Measurements from ENCODE around the gene DAP.
A peak's percentile ranks its signal among the peaks of the same experiment; 100 is the strongest.
"Not testable (repeated sequence)": the region's sequence is repeated elsewhere in the genome, so short reads cannot be mapped to it uniquely, and the experiment has no call there.

The DAP gene, protein sequence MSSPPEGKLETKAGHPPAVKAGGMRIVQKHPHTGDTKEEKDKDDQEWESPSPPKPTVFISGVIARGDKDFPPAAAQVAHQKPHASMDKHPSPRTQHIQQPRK

DNA sequence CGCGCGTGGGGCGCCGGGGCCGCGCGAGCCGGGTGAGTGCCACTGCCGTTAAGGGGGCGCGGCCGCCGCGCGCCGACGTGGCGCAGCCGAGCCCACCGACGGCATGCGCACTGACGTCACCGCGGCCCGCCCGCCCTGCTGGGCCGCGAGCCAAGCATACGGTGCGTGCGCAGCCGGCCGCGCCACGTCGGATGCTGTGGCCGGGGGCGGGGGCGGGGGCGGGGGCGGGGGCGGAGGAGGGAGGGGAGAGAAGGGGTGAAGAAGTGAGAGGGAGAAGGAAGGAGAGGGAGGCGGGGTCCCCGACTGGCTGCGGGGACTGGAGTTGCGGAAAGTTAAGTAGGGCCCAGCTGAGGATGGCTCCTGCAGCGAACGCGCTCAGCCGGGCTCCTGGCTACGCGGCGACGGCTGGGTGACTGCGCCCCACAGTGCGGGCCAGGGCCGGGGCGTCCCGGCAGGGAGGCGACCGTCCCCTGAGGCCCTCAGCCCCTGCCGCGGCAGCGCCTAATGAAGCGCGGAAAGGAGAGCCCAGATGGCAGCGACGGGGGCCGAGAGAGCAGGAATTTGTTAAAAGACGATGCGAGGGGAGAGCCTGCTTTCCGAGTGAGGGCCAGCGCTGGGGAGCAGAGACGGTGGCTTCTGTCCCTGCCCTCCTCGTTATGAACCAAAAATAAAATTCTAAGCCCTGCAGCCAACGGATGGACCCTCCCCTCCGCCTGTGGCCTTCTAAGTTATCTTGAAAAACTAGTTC lies at the start of gene DAP:
Gene DAP, minus strand, starts transcription at position 50 of the 748 bp plus-strand sequence. CDS start 166 bp downstream, outside the sequence.
- peak; percentile 84 for DNase-seq

GRCh38 chr5:10808347-10809226 lies 47.6 kb upstream of the DAP start:
- DNase-seq: no peak

- DNase-seq: no peak
Observed at GRCh38 chr5:10801931-10802666, 41.1 kb upstream of the DAP start.

GRCh38 chr5:10800852-10801251 lies 39.8 kb upstream of the DAP start:
- no peak for DNase-seq

GRCh38 chr5:10797261-10797660 lies 36.2 kb upstream of the DAP start:
- no peak for DNase-seq

DNA sequence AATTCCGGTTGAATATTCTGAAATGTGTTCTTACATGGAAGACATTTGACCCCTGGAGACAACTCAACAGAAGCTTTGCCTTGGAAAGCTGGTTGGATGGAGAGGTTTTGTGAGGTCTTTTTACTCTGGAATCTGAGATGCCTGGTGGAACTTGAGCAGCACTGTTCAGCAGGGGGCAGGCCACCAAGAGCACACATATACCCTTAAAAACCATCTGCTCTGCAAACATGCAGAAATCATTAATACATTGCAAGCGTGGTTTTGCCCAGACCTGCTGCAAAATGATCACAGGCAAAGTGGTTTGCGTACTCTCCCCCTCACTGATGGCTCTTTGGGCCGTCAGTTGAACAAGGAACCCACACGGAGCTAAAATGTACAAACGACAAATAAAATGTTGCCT lies 32.8 kb upstream of the DAP start:
- DNase-seq: no peak

DNA sequence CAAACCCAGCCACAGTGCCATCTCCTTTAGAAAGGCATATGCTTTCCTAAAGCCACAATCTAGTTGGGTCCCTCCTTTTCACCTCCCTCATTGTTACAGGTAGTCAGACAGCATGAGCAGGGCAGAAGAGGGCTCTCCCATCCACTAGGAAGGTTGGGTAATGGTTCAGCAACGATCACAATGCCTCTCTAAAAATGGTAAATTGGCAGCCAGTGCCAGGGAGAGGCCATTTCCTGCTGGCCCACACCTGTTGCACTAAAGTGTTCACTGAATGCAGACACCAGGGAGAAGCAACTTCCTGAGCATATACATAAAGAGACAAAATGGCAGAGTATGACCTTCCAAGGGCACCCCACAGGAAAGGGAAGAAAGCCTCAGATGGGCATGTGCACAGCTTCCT lies 31.3 kb upstream of the DAP start:
- DNase-seq: no peak

GRCh38 chr5:10789726-10790125 lies 28.7 kb upstream of the DAP start:
- no peak for DNase-seq

GRCh38 chr5:10789021-10789420 lies 28.0 kb upstream of the DAP start:
- DNase-seq: no peak

DNA sequence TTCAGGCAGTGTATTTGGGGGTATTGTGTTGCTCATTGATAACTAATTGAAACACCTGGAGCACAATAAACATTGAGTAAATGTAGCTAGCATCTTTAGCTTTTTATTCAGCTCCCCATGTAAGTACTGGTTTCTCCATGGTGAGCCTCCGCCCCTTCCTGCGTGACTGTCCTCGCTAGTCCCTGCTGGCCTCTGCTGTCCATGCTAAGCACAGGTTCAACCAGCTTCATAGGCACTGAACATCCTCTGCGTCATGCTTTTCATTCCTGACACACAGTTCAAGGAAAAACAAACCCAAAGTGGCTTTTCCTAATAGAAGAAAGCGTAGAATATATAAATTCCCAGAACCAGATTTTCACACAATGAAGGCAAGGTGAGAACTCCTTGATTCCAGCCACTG lies 27.3 kb upstream of the DAP start:
- DNase-seq: no peak

DNA sequence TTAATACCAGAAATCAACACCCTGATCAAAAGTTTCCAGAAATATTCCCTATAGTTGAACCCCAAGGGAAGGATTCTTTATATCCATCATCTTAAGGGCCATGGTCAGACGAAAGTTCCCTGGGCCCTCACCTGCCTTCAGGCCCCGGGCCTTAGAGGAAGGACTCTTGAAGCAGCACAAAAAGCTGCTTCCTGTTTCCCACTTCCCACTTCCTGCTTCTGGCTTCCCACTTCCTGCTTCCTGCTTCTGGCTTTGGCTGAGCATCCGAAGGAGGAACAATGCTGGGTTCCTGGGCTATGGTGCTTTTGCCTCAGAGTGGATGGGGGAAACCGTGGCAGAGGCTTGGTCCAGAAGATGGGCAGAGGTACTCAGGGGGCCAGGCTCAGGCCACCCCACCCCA lies 25.8 kb upstream of the DAP start:
- DNase-seq: no peak

GRCh38 chr5:10780208-10780607 lies 19.2 kb upstream of the DAP start:
- DNase-seq: not testable (repeated sequence)

GRCh38 chr5:10779592-10779991 lies 18.6 kb upstream of the DAP start:
- DNase-seq: no peak

DNA sequence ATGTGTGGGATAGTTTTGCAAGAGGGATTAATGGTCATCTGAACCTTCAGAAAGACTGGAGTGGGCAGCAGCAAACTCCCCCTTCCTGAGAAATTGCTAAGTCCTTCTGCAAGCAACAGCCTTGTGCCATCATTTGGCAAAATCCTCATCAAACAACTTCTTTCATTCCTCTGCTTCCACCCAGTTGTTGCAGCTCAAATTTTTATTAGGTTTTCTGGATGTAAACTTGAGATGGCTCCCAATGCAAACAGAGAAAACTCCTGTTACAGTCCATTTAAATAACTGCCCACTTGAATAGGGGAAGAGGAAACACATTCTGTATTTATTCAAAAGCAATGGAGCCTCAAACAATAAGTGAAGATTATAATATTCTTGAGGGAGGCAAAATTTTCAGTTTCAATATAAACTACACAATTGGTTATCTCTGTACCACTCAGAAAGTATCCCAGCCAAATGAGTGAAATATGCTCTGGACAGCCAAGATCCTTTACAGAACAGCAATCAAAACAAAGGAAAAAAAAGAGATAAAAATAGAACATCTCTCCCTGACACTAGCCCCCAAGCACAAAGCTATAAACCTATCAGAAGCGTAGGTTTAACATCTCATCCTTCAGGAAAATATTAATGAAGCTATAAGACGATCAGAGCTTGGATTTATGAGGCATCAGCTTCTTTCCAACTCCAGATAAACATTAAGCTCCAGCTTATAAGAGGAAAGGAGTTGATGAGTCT lies 17.3 kb upstream of the DAP start:
- no peak for DNase-seq

- no peak for DNase-seq
Observed at GRCh38 chr5:10775646-10776045, 14.6 kb upstream of the DAP start.

GRCh38 chr5:10772901-10773585 lies 12.0 kb upstream of the DAP start:
- no peak for DNase-seq

DNA sequence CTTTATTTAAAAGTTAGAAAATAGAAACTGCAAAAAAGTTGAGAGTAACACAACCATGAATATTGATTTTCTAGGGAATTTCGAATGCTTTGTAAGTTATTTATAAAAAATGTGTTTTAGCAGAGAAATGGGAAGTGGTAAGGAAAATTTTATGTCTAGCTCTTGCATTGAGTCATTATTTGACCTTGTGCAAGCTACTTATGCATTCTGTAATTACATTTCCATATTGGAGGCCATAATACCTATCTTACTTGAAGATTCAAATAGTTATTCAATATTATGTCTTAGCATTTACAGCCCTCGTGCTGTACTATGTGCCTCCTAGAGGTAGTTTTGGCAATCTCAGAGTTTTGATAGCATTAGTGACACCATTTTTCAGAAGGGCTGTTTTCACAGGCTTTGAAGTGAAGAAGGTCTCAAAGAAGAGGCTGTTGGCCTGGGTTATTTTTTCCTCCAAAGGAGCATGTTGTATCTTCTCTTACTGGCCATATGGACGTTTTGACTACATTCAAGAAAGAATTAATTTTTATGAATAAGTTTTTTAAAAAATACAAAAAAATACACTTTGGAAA lies 7.4 kb upstream of the DAP start:
- no peak for DNase-seq

DNA sequence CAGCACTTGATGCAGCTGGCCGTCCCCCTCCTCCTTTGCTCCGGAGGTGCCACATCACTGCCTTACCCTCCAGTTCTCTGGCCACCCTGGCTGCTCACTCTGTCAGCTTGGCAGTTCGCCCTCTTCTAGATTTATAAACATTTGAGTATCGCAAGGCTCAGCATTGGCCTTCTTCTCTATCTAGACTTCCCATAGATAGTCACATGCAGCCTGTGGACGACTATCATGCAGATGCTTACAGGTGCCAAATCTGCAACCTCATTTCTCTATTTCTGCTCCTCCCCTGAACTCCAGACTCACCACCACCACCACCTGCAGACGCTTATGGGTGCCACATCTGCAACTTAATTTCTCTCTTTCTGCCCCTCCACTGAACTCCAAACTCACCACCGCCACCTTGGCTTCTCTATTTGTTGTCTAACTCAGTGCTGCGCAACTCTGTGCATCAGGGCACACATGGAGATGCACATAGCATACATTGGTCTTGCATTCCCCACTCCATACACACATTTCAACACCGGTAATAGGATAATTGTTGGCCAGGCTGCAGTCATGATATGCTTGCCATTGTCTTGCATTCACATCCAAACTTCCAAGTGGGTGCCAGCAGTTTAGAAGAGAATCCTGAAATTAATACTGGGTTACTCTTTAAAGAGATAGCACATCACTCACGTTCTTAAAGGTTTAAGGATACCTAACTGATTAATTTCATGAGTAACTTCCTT lies 1.9 kb upstream of the DAP start:
- no peak for DNase-seq

- no peak for DNase-seq
Observed at GRCh38 chr5:10761933-10762775, 1.1 kb upstream of the DAP start.

DNA sequence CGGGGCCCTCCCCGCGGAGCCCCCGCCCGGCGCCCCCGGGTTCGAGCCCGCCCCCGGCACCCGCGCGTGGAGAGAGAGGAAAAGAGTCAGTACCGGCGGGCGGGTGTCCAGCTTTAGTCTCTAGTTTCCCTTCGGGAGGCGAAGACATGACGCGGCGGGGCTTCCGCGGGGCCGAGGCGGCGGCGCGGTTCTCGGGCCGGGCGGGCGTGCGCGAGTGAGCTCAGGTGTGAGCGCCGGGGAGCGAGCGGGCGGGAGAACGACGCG lies 181 bp downstream of the DAP start:
- no peak for DNase-seq
